Measurements from ENCODE around the gene ACSM2A. TPM values are rescaled to one million over a fixed set of nuclear protein-coding genes. Genes with fewer than 3 reads are reported as not detected.

Gene ACSM2A, protein sequence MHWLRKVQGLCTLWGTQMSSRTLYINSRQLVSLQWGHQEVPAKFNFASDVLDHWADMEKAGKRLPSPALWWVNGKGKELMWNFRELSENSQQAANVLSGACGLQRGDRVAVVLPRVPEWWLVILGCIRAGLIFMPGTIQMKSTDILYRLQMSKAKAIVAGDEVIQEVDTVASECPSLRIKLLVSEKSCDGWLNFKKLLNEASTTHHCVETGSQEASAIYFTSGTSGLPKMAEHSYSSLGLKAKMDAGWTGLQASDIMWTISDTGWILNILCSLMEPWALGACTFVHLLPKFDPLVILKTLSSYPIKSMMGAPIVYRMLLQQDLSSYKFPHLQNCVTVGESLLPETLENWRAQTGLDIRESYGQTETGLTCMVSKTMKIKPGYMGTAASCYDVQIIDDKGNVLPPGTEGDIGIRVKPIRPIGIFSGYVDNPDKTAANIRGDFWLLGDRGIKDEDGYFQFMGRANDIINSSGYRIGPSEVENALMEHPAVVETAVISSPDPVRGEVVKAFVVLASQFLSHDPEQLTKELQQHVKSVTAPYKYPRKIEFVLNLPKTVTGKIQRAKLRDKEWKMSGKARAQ
- not detected in 2 replicates for total RNA-seq

DNA sequence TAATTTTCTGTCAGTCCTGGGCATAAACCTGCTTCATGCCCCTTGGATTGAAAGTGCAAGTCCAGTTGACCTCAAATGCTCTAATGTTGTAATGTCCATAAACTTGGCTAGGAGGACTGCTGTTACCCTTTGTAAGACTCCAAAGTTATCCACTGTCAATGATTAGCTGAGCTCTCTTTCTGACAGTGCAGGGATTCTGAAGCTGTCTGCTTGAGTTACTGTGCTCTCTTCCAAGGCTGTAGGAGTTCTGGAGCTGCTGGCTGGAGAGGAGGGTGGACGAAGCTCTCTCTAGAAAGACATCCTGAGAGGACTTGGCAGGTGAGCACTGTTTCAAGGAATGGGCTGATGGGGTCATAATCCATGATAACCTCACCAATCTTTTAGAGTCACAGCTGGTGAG is at the start of gene ACSM2A:
Gene ACSM2A, plus strand, starts transcription at position 158 of the 400 bp plus-strand sequence. CDS start 8,594 bp downstream, outside the sequence.

DNA sequence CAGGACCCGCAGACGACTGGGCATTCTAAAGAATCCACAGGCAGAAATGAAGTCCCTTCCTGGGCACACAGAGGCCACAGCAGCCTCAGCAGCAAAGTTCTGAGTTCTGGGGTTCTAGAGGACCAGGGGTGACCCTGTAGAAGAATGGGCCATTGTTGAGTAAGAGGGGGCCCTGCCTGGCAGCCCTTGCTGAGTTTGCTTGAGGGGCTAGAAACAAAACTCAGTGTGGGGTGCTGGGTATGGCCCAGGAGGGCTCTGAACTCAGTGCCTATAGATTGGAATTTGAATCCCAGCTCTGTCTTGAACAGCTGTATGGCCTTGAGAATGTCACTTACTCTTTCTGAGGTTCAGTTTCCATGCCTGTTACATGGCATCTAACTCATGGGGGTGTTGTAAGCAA is 46.7 kb upstream of the ACSM2A start, which contains the start of gene PDILT:
Gene PDILT, minus strand, starts transcription at position 101 of the 400 bp plus-strand sequence. CDS start 5,437 bp downstream, outside the sequence.

GRCh38 chr16:20409398-20410120 is 41.8 kb upstream of the ACSM2A start, which contains the start of gene ACSM5:
TSS of gene ACSM5 (plus strand) at chr16:20409534. CDS start at chr16:20411485, 1,951 bp downstream.

Other genes starting within 250 kb of the ACSM2A start
- gene GP2, start 124.0 kb upstream of the ACSM2A start, total RNA-seq: not detected in 2 replicates
- gene UMOD, start 98.8 kb upstream of the ACSM2A start, total RNA-seq: not detected in 2 replicates
- not detected in 2 replicates for gene PDILT, start 46.8 kb upstream of the ACSM2A start, total RNA-seq
- gene ACSM5, start 42.0 kb upstream of the ACSM2A start, total RNA-seq: 0.17 TPM in 1 of 2 replicates, not detected in the other
- not detected in 2 replicates for gene ACSM2B, start 124.8 kb downstream of the ACSM2A start, total RNA-seq
- gene ACSM1, start 246.2 kb downstream of the ACSM2A start, total RNA-seq: under 0.01 TPM in 1 of 2 replicates, not detected in the other

Data from smooth muscle cell of trachea (primary cell).